ENCODE measurements around the gene RPS6KC1.

- TF ChIP-seq CTCF (conservative IDR thresholded peaks at IDR 0.05; ENCODE audit: low read depth, low read length) (no peak), MAFK (IDR thresholded peaks at IDR 0.05; ENCODE audit: low read depth, low read length) (no peak), BHLHE40 (IDR thresholded peaks at IDR 0.05; ENCODE audit: low read depth, low read length) (no peak), POLR2A (IDR thresholded peaks at IDR 0.05; ENCODE audit: low read depth, low read length) (no peak), RAD21 (IDR thresholded peaks at IDR 0.05; ENCODE audit: low read length) (no peak), RCOR1 (IDR thresholded peaks at IDR 0.05; ENCODE audit: insufficient replicate concordance, low read length) (no peak), CEBPB (IDR thresholded peaks at IDR 0.05; ENCODE audit: low read depth, low read length) (no peak)
Measured at GRCh38 chr1:213148905-213149304, 97.9 kb downstream of the RPS6KC1 start.
